Tibial artery (tissue), 4 donors: Measurements from ENCODE around the gene PIK3R5.

Experiments
- DNase-seq, 2 donors: peaks; one replicate each; pipeline ENCODE4 v3.0.0-alpha.2; 2019
- H3K27ac ChIP-seq, 2 donors: fragments of 200-600 bp; sonication (generic) in 1 of 2; 1 replicate in 1 of 2; 2 replicates in 1 of 2; pipeline ENCODE4 v1.5.1; 2018 to 2019; ENCODE audit warnings: mild to moderate bottlenecking in 1 of 2
- H3K27me3 ChIP-seq, 2 donors: fragments of 200-600 bp; sonication (generic) in 1 of 2; one replicate each; pipeline versions ENCODE4 v1.5.1 to v1.6.0; 2016 to 2019
- H3K36me3 ChIP-seq, 3 donors: fragments of 200-600 bp; sonication (generic) in 2 of 3; one replicate each; pipeline ENCODE4 v1.5.1; 2016 to 2019; ENCODE audit warnings: mild to moderate bottlenecking in 2 of 3
- H3K4me1 ChIP-seq, 4 donors: fragments of 200-600 bp; sonication (generic) in 2 of 4; 1 replicate in 3 of 4; 2 replicates in 1 of 4; pipeline ENCODE4 v1.5.1; 2016 to 2019
- H3K4me3 ChIP-seq, 2 donors: fragments of 200-600 bp; sonication (generic) in 1 of 2; 1 replicate in 1 of 2; 2 replicates in 1 of 2; pipeline ENCODE4 v1.5.1; 2018 to 2019; ENCODE audit warnings: mild to moderate bottlenecking in 2 of 2
- H3K9me3 ChIP-seq, 3 donors: fragments of 200-600 bp; sonication (generic) in 1 of 3; one replicate each; pipeline ENCODE4 v1.5.1; 2016 to 2019
- CTCF ChIP-seq, 2 experiments: fragments of 200-600 bp in 1 of 2; fragments of 450-650 bp in 1 of 2; IDR thresholded peaks; one replicate each; pipeline ENCODE4 v1.5.1; 2017 to 2019; ENCODE audit warnings: antibody characterized with exemption in 2 of 2, mild to moderate bottlenecking in 1 of 2, moderate library complexity in 1 of 2
- intact Hi-C: fragments of 100-400 bp; cut with DNase I; formaldehyde crosslinking; loops from one replicate; pipeline ENCODE4 v1.15.0; 2023; ENCODE audit warnings: low total_unique reads

PIK3R5 gene

GRCh38 chr17:8843344-8843743, 122.2 kb downstream of the PIK3R5 start:
- Histone ChIP-seq H3K4me3 (no peak overlapping the region), H3K9me3 (no peaks in the 10 kb centered on the region), H3K36me3 (no peaks in the 10 kb centered on the region), H3K27me3 (peaks cover 0 to 6% of the 10 kb centered on the region in 2 donors), H3K4me1 (peaks cover 0 to 11% (median 3%) of the 10 kb centered on the region in 4 donors), H3K27ac (no peak overlapping the region)
- TF ChIP-seq CTCF (IDR thresholded peaks at IDR 0.05): no peak
- intact Hi-C loops: loop anchor here (10.0 kb wide), 1 partner anchor 1581 kb away; the partner anchor contains the start of gene MYH8
- no peak for DNase-seq

GRCh38 chr17:8841844-8842243, 123.7 kb downstream of the PIK3R5 start:
- TF ChIP-seq CTCF (IDR thresholded peaks at IDR 0.05): no peak
- Histone ChIP-seq H3K4me3 (no peak overlapping the region), H3K27me3 (peaks cover 0 to 18% of the 10 kb centered on the region in 2 donors), H3K9me3 (no peaks in the 10 kb centered on the region), H3K4me1 (peaks cover 0 to 11% (median 3%) of the 10 kb centered on the region in 4 donors), H3K27ac (no peak overlapping the region), H3K36me3 (no peaks in the 10 kb centered on the region)
- no peak for DNase-seq
- intact Hi-C loops: loop anchor here (10.0 kb wide), 1 partner anchor 1583 kb away; the partner anchor contains the start of gene MYH8

GRCh38 chr17:8839410-8839935, 126.0 kb downstream of the PIK3R5 start:
- Histone ChIP-seq H3K9me3 (no peaks in the 10 kb centered on the region), H3K4me3 (no peak overlapping the region), H3K4me1 (peaks cover 0 to 11% (median 3%) of the 10 kb centered on the region in 4 donors), H3K27me3 (peaks cover 0 to 40% of the 10 kb centered on the region in 2 donors), H3K27ac (no peak overlapping the region), H3K36me3 (no peaks in the 10 kb centered on the region)
- DNase-seq: peak in 1 of 2 donors; percentile 29
- intact Hi-C loops: no loop called here
- no peak for TF ChIP-seq CTCF (IDR thresholded peaks at IDR 0.05)

- intact Hi-C loops: no loop called here
- Histone ChIP-seq H3K27me3 (peaks cover 0 to 43% of the 10 kb centered on the region in 2 donors), H3K9me3 (no peaks in the 10 kb centered on the region), H3K4me1 (peaks cover 0 to 8% (median 3%) of the 10 kb centered on the region in 4 donors), H3K4me3 (no peak overlapping the region), H3K36me3 (no peaks in the 10 kb centered on the region), H3K27ac (no peak overlapping the region)
- peak in 1 of 2 donors; percentile 37 for DNase-seq
- TF ChIP-seq CTCF (IDR thresholded peaks at IDR 0.05): no peak
Measured at GRCh38 chr17:8838551-8839095, 126.9 kb downstream of the PIK3R5 start.

GRCh38 chr17:8837563-8838075, 127.9 kb downstream of the PIK3R5 start:
- Histone ChIP-seq H3K9me3 (no peaks in the 10 kb centered on the region), H3K4me3 (no peak overlapping the region), H3K27ac (no peak overlapping the region), H3K27me3 (peaks cover 0 to 51% of the 10 kb centered on the region in 2 donors), H3K4me1 (peaks cover 0 to 4% (median 0%) of the 10 kb centered on the region in 4 donors), H3K36me3 (no peaks in the 10 kb centered on the region)
- peak in 1 of 2 donors; percentile 48 for DNase-seq
- no peak for TF ChIP-seq CTCF (IDR thresholded peaks at IDR 0.05)
- intact Hi-C loops: no loop called here
